Purkinje cell (primary cell): ENCODE data around the gene TPH2. TPM values are rescaled to one million over a fixed set of nuclear protein-coding genes. Genes with fewer than 3 reads are reported as not detected.

Source experiments
- polyA plus RNA-seq: library from polyadenylated mRNA; unstranded; fragments of >200 nt; fragmentation: Nextera tagmentation; gene quantifications from 2 replicates; pipeline ENCODE4 v1.2.1, GENCODE V29; 2014

TPH2 gene
- polyA plus RNA-seq, result not detected in 2 replicates

GRCh38 chr12:71938728-71939385 lies at the start of gene TPH2:
Gene TPH2, plus strand, starts transcription at chr12:71938845. Its CDS starts 142 bp downstream, at chr12:71938987.

Other genes starting within 250 kb of the TPH2 start
- 13.6 and 22.8 TPM in 2 replicates for gene RAB21, start 184.0 kb upstream of the TPH2 start, polyA plus RNA-seq
- gene TBC1D15, start 99.1 kb upstream of the TPH2 start, polyA plus RNA-seq, result 28.6 and 33.2 TPM in 2 replicates